HL-60/S4 treated with phorbol 12-myristate 13-acetate at 8.2 ng/mL for 4 days and 3 days (cell line): Measurements from ENCODE around the gene NASP.

Experiments used
- in situ Hi-C: fragments of 300-500 bp; cut with MboI; formaldehyde crosslinking; loops from 2 replicates; pipeline ENCODE4 v1.15.0; 2022; ENCODE audit warnings: low sequenced_read_pairs

Gene NASP

GRCh38 chr1:45619149-45619921 is 35.5 kb downstream of the NASP start:
- in situ Hi-C loops, result no loop called here

GRCh38 chr1:45620588-45621500 is 37.0 kb downstream of the NASP start:
- in situ Hi-C loops, result no loop called here

- in situ Hi-C loops, result no loop called here
Measured at GRCh38 chr1:45621501-45621836, 37.6 kb downstream of the NASP start.

- in situ Hi-C loops, result no loop called here
Measured at GRCh38 chr1:45621895-45622523, 38.2 kb downstream of the NASP start.

- in situ Hi-C loops, result no loop called here
Measured at GRCh38 chr1:45622524-45623394, 38.9 kb downstream of the NASP start.

- in situ Hi-C loops, result no loop called here
Measured at GRCh38 chr1:45623972-45624371, 40.1 kb downstream of the NASP start, which contains the start of gene CCDC17. TSS of gene CCDC17 (minus strand) at chr1:45624054. CDS start at chr1:45623909, 145 bp downstream.

GRCh38 chr1:45629035-45629434 is 45.2 kb downstream of the NASP start:
- in situ Hi-C loops, result no loop called here

GRCh38 chr1:45630429-45630828 is 46.6 kb downstream of the NASP start:
- in situ Hi-C loops, result no loop called here

GRCh38 chr1:45635211-45635610 is 51.4 kb downstream of the NASP start:
- in situ Hi-C loops, result no loop called here

- in situ Hi-C loops, result no loop called here
Measured at GRCh38 chr1:45640293-45640692, 56.5 kb downstream of the NASP start.

GRCh38 chr1:45643321-45643720 is 59.5 kb downstream of the NASP start:
- in situ Hi-C loops, result no loop called here

- in situ Hi-C loops, result no loop called here
Measured at GRCh38 chr1:45643978-45644377, 60.1 kb downstream of the NASP start.

GRCh38 chr1:45644661-45645060 is 60.8 kb downstream of the NASP start:
- in situ Hi-C loops, result no loop called here

- in situ Hi-C loops, result no loop called here
Measured at GRCh38 chr1:45647248-45648021, 63.6 kb downstream of the NASP start.

GRCh38 chr1:45654540-45655280 is 70.9 kb downstream of the NASP start:
- in situ Hi-C loops, result no loop called here

GRCh38 chr1:45656573-45657226 is 72.9 kb downstream of the NASP start:
- in situ Hi-C loops, result no loop called here

- in situ Hi-C loops, result no loop called here
Measured at GRCh38 chr1:45658171-45658570, 74.3 kb downstream of the NASP start.

- in situ Hi-C loops, result no loop called here
Measured at GRCh38 chr1:45659222-45659621, 75.4 kb downstream of the NASP start.

GRCh38 chr1:45660336-45660735 is 76.5 kb downstream of the NASP start:
- in situ Hi-C loops, result no loop called here
